ENCODE data around the gene RRAS2. TPM values are rescaled to one million over a fixed set of nuclear protein-coding genes. Genes with fewer than 3 reads are reported as not detected.

Gene RRAS2
- total RNA-seq, 1 donor from 2014 or later, result 47.1 TPM

GRCh38 chr11:14228356-14228755 is 130.6 kb downstream of the RRAS2 start:
- Histone ChIP-seq H3K27ac (no peak overlapping the region), H3K4me3 (no peak overlapping the region), H3K9me3 (no peaks in the 10 kb centered on the region), H3K27me3 (no peaks in the 10 kb centered on the region), H3K36me3 (no peaks in the 10 kb centered on the region), H3K4me1 (peaks cover 2% of the 10 kb centered on the region)
- DNase-seq (no peak), ATAC-seq (no peak)
- TF ChIP-seq, protein P1, sequence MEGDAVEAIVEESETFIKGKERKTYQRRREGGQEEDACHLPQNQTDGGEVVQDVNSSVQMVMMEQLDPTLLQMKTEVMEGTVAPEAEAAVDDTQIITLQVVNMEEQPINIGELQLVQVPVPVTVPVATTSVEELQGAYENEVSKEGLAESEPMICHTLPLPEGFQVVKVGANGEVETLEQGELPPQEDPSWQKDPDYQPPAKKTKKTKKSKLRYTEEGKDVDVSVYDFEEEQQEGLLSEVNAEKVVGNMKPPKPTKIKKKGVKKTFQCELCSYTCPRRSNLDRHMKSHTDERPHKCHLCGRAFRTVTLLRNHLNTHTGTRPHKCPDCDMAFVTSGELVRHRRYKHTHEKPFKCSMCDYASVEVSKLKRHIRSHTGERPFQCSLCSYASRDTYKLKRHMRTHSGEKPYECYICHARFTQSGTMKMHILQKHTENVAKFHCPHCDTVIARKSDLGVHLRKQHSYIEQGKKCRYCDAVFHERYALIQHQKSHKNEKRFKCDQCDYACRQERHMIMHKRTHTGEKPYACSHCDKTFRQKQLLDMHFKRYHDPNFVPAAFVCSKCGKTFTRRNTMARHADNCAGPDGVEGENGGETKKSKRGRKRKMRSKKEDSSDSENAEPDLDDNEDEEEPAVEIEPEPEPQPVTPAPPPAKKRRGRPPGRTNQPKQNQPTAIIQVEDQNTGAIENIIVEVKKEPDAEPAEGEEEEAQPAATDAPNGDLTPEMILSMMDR (IDR thresholded peaks at IDR 0.05), result no peak
- intact Hi-C loops (cut with DNase I), result no loop called here

Other genes with a start within 250 kb of the RRAS2 start
- 84.5 TPM for gene COPB1, start 140.6 kb upstream of the RRAS2 start, total RNA-seq
- gene PSMA1, start 161.2 kb upstream of the RRAS2 start, total RNA-seq, result 128 TPM

Data from upper lobe of right lung (tissue), 1 donor.